Femur (tissue), 1 donor: ENCODE data around the gene FLT1.

Experiments used
- DNase-seq: peaks from one replicate; pipeline ENCODE4 v3.0.0-alpha.2; 2017

Gene FLT1

GRCh38 chr13:28528388-28528787 is 33.5 kb upstream of the FLT1 start:
- DNase-seq: no peak

GRCh38 chr13:28527629-28528028 is 32.7 kb upstream of the FLT1 start:
- peak; percentile 42 for DNase-seq

- DNase-seq: no peak
These were observed 31.9 kb upstream of the FLT1 start for GRCh38 chr13:28526876-28527275.

- DNase-seq: no peak
These were observed 27.9 kb upstream of the FLT1 start for GRCh38 chr13:28522871-28523270.

- no peak for DNase-seq
These were observed 18.8 kb upstream of the FLT1 start for GRCh38 chr13:28513745-28514144.

GRCh38 chr13:28510542-28510941 is 15.6 kb upstream of the FLT1 start:
- no peak for DNase-seq

GRCh38 chr13:28510066-28510465 is 15.1 kb upstream of the FLT1 start:
- DNase-seq: no peak

GRCh38 chr13:28505543-28506135 is 10.7 kb upstream of the FLT1 start:
- no peak for DNase-seq

- DNase-seq: no peak
These were observed 8.4 kb upstream of the FLT1 start for GRCh38 chr13:28503182-28503967.

- no peak for DNase-seq
These were observed 6.6 kb upstream of the FLT1 start for GRCh38 chr13:28501547-28501946.

GRCh38 chr13:28499609-28500008 is 4.7 kb upstream of the FLT1 start:
- no peak for DNase-seq

GRCh38 chr13:28498481-28499115 is 3.7 kb upstream of the FLT1 start:
- DNase-seq: no peak

GRCh38 chr13:28497143-28497876 is 2.4 kb upstream of the FLT1 start:
- DNase-seq: no peak

GRCh38 chr13:28496188-28496564 is 1.2 kb upstream of the FLT1 start:
- DNase-seq: no peak

GRCh38 chr13:28495538-28496187 is 735 bp upstream of the FLT1 start:
- DNase-seq: no peak

GRCh38 chr13:28494504-28494777 is 487 bp downstream of the FLT1 start:
- no peak for DNase-seq

GRCh38 chr13:28493740-28494503 is 1.0 kb downstream of the FLT1 start:
- no peak for DNase-seq

GRCh38 chr13:28492569-28493367 is 2.2 kb downstream of the FLT1 start:
- DNase-seq: no peak

GRCh38 chr13:28490061-28490460 is 4.9 kb downstream of the FLT1 start:
- DNase-seq: no peak

GRCh38 chr13:28489524-28489931 is 5.4 kb downstream of the FLT1 start:
- DNase-seq: no peak

GRCh38 chr13:28488376-28489005 is 6.4 kb downstream of the FLT1 start:
- no peak for DNase-seq
